LoVo (cell line): ENCODE results near the gene DNAH6.

ENCODE experiments used
- DNase-seq: peaks from one replicate; pipeline ENCODE4 v3.0.0-alpha.2; 2016; ENCODE audit warnings: low spot score

DNAH6 gene

GRCh38 chr2:84629550-84629949 is 113.3 kb downstream of the DNAH6 start:
- DNase-seq, result no peak

GRCh38 chr2:84631047-84631446 is 114.7 kb downstream of the DNAH6 start:
- peak; percentile 64 for DNase-seq

- DNase-seq, result no peak
Observed at GRCh38 chr2:84631985-84632384, 115.7 kb downstream of the DNAH6 start.

- DNase-seq, result peak; percentile 18
Observed at GRCh38 chr2:84636080-84636971, 120.0 kb downstream of the DNAH6 start.

GRCh38 chr2:84639751-84640150 is 123.5 kb downstream of the DNAH6 start:
- DNase-seq, result no peak

GRCh38 chr2:84640411-84640810 is 124.1 kb downstream of the DNAH6 start:
- no peak for DNase-seq

GRCh38 chr2:84641021-84641420 is 124.7 kb downstream of the DNAH6 start:
- DNase-seq, result no peak

- DNase-seq, result no peak
Observed at GRCh38 chr2:84643991-84644390, 127.7 kb downstream of the DNAH6 start.

- DNase-seq, result no peak
Observed at GRCh38 chr2:84646514-84646913, 130.2 kb downstream of the DNAH6 start.

- no peak for DNase-seq
Observed at GRCh38 chr2:84647267-84647666, 131.0 kb downstream of the DNAH6 start.

- no peak for DNase-seq
Observed at GRCh38 chr2:84649058-84649457, 132.8 kb downstream of the DNAH6 start.

- DNase-seq, result no peak
Observed at GRCh38 chr2:84649487-84650142, 133.3 kb downstream of the DNAH6 start.

GRCh38 chr2:84652431-84652830 is 136.1 kb downstream of the DNAH6 start:
- no peak for DNase-seq

- DNase-seq, result no peak
Observed at GRCh38 chr2:84653302-84653701, 137.0 kb downstream of the DNAH6 start.

GRCh38 chr2:84654414-84654813 is 138.1 kb downstream of the DNAH6 start:
- no peak for DNase-seq

- DNase-seq, result no peak
Observed at GRCh38 chr2:84669122-84669521, 152.8 kb downstream of the DNAH6 start.

- no peak for DNase-seq
Observed at GRCh38 chr2:84674099-84674498, 157.8 kb downstream of the DNAH6 start.

- DNase-seq, result no peak
Observed at GRCh38 chr2:84674586-84674985, 158.3 kb downstream of the DNAH6 start.

GRCh38 chr2:84676295-84676694 is 160.0 kb downstream of the DNAH6 start:
- DNase-seq, result no peak

- no peak for DNase-seq
Observed at GRCh38 chr2:84678214-84678613, 161.9 kb downstream of the DNAH6 start.

GRCh38 chr2:84686783-84687476 is 170.6 kb downstream of the DNAH6 start:
- DNase-seq, result peak; percentile 67

GRCh38 chr2:84687498-84688149 is 171.3 kb downstream of the DNAH6 start:
- DNase-seq, result no peak
